Measurements from ENCODE around the gene NANOS3. TPM values are rescaled to one million over a fixed set of nuclear protein-coding genes. Genes with fewer than 3 reads are reported as not detected.

Gene NANOS3
- total and polyA plus RNA-seq, 2 of the 13 experiments (the other 11 are each of a cell fraction or from before 2014, with no cell fraction given) = 0.21 TPM; not detected in 1

GRCh38 chr19:13850910-13851733 lies 25.8 kb upstream of the NANOS3 start (continued):
- no peak; the same call in 1 of the 2 replicates for TF ChIP-seq TFE3 (CRISPR knock-in tag; IDR thresholded peaks at IDR 0.05)
- TF ChIP-seq ZBTB10 (CRISPR knock-in tag; IDR thresholded peaks at IDR 0.05; ENCODE audit: borderline replicate concordance) = peak; percentile 93; the same call in 1 of the 2 replicates
- TF ChIP-seq MIER3 (CRISPR knock-in tag; IDR thresholded peaks at IDR 0.05; ENCODE audit: borderline replicate concordance) = peak; percentile 52; the same call in 1 of the 2 replicates
- TF ChIP-seq ZSCAN9 (CRISPR knock-in tag; IDR thresholded peaks at IDR 0.05; ENCODE audit: borderline replicate concordance) = no peak
- peak; percentile 58; the same call in 1 of the 2 replicates for TF ChIP-seq DPF2 (CRISPR knock-in tag; IDR thresholded peaks at IDR 0.05; ENCODE audit: borderline replicate concordance, low read depth)
- TF ChIP-seq HNRNPL (IDR thresholded peaks at IDR 0.05; ENCODE audit: low read depth, low read length) = peak; percentile 99
- TF ChIP-seq NCOA2 (CRISPR knock-in tag; IDR thresholded peaks at IDR 0.05) = peak; percentile 39; the same call in 1 of the 2 replicates
- TF ChIP-seq THAP7 (CRISPR knock-in tag; IDR thresholded peaks at IDR 0.05) = 0 out of 2 replicates have a peak, but pooled peaks have one; percentile 24
- TF ChIP-seq SALL2 (CRISPR knock-in tag; IDR thresholded peaks at IDR 0.05) = no peak
- TF ChIP-seq RXRB (CRISPR knock-in tag; IDR thresholded peaks at IDR 0.05; ENCODE audit: borderline replicate concordance) = peak; percentile 51; the same call in 1 of the 2 replicates
- peak; percentile 26; the same call in 1 of the 2 replicates for TF ChIP-seq HDAC2 (CRISPR knock-in tag; IDR thresholded peaks at IDR 0.05)
- TF ChIP-seq FOXP4 (CRISPR knock-in tag; IDR thresholded peaks at IDR 0.05) = peak; percentile 43; the same call in 1 of the 2 replicates
- no peak for TF ChIP-seq ZZZ3 (CRISPR knock-in tag; IDR thresholded peaks at IDR 0.05; ENCODE audit: borderline replicate concordance)
- TF ChIP-seq ZNF687 (CRISPR knock-in tag; IDR thresholded peaks at IDR 0.05) = peak; percentile 80
- TF ChIP-seq MAX (IDR thresholded peaks at IDR 0.05) = peak; percentile 37; the same call in 1 of the 2 replicates

Measured in HepG2 (cell line).